GM15510 (cell line): ENCODE results near the gene SLC12A1.

Experiments
- POLR2A ChIP-seq: IDR thresholded peaks from 3 replicates; pipeline ENCODE4 v1.6.1; 2011; ENCODE audit warnings: borderline replicate concordance; ENCODE audit not compliant: insufficient read length; ENCODE audit errors: extremely low read depth

Gene SLC12A1

DNA sequence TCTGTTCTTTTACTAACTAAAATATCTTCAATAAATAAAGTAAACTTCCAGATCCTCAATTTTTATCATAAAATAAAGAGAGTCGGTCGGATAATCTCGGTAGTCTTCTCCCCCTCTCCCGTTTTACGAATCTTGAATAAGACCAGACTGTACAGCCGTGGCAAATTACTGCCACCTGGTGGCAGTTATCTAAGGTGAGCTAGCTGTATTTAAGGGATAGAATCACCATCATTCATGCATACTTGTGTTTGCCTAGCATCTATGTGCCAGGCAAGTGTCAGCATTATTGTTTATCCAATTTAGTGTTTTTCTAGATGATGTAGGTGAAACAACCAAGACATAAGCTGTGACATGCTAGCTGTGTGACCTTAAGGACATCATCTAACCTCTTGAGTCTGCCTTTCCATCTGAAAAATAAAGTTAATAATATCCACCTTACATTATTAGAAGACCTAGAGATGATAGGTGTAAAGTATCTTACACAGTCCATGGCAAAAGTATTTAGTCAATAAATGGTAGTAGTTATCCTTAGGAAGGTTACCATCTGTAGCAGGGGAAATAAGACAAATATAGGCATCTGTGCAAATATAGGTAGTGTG, 146.5 kb downstream of the SLC12A1 start:
- TF ChIP-seq POLR2A, result no peak
